Right cardiac atrium (tissue), 5 donors: Measurements from ENCODE around the gene BACH1. TPM values are rescaled to one million over a fixed set of nuclear protein-coding genes. Genes with fewer than 3 reads are reported as not detected.

ENCODE experiments used
- ATAC-seq, 2 donors: fragments of 200-7000 bp; cut with Tn5 transposase; one replicate each; pipeline versions ENCODE4 v1.8.0 to v1.9.1; 2020; ENCODE audit warnings: moderate library complexity in 2 of 2, mild to moderate bottlenecking in 1 of 2
- DNase-seq, 3 donors: peaks; one replicate each; pipeline ENCODE4 v3.0.0-alpha.2; 2020
- H3K27ac ChIP-seq: one replicate; pipeline ENCODE4 v1.5.1; 2013; ENCODE audit warnings: mild to moderate bottlenecking, low read length, control low read depth, moderate library complexity
- H3K27me3 ChIP-seq: one replicate; pipeline ENCODE4 v1.6.1; 2013; ENCODE audit not compliant: control insufficient read depth, insufficient read depth
- H3K4me1 ChIP-seq: one replicate; pipeline ENCODE4 v1.6.1; 2013; ENCODE audit warnings: low read length; ENCODE audit not compliant: control insufficient read depth, insufficient read depth
- H3K4me3 ChIP-seq: one replicate; pipeline ENCODE4 v1.5.1; 2013; ENCODE audit warnings: low read length, control low read depth
- H3K9me3 ChIP-seq: one replicate; pipeline ENCODE4 v1.6.1; 2013; ENCODE audit warnings: low read length; ENCODE audit not compliant: control insufficient read depth
- WGBS: extraction: QIAGEN DNeasy Blood & Tissue Kit; methylation state at CpG from one replicate; pipeline ENCODE4 v1.1.7; 2013; 5-methylcytosine and 5-hydroxymethylcytosine counted together
- intact Hi-C, 4 donors: fragments of 100-400 bp; cut with DNase I; formaldehyde crosslinking; loops; one replicate each; pipeline versions ENCODE4 v1.11.0 to v1.14.0; 2022 to 2023
- polyA plus RNA-seq: library from polyadenylated mRNA; stranded (reverse); fragments of 200-250 nt; gene quantifications from one replicate; pipeline ENCODE4 v1.2.3, GENCODE V29; 2013
- total RNA-seq, 4 donors: library from RNA; stranded (reverse); fragmentation: NEBNext Ultra II Directional; extraction: Animal tissue kit (Norgen Biotek cat#: 25700); gene quantifications; one replicate each; pipeline ENCODE4 v1.2.1, GENCODE V29; 2021
- donor health status: healthy with polysubstance abuse.
- donor health status: DM: no; HTN: yes; CAD: no.
- donor health status: DM: no; HTN: no; CAD: no.
- donor health status: DM: no; HTN: yes; CAD: no; lungs with severe emphysema.
- donor health status: DM: yes; HTN: yes; CAD: no.

The BACH1 gene
- total and polyA plus RNA-seq, 5 donors = 5.0 to 68.3 (median 46.8) TPM

- ATAC-seq = no peak
- H3K4me1 ChIP-seq = peaks cover 14% of the 10 kb centered on the region
- intact Hi-C loops = no loop called here
Observed at GRCh38 chr21:29303288-29303687, 4.6 kb downstream of the BACH1 start.

GRCh38 chr21:29304597-29304996, 5.9 kb downstream of the BACH1 start:
- 38% methylated on average over 2 of the region's 2 CpGs for WGBS
- H3K27ac ChIP-seq = no peak overlapping the region
- ATAC-seq = no peak
- H3K9me3 ChIP-seq = no peaks in the 10 kb centered on the region
- peaks cover 14% of the 10 kb centered on the region for H3K4me1 ChIP-seq
- no peak for DNase-seq
- intact Hi-C loops = no loop called here
- H3K27me3 ChIP-seq = no peaks in the 10 kb centered on the region
- no peak overlapping the region for H3K4me3 ChIP-seq

More at GRCh38 chr21:29303288-29303687, 4.6 kb downstream of the BACH1 start:
- no peak for DNase-seq
- 51% methylated on average over 2 of the region's 2 CpGs for WGBS
- Histone ChIP-seq H3K27me3 (no peaks in the 10 kb centered on the region), H3K9me3 (no peaks in the 10 kb centered on the region), H3K4me3 (no peak overlapping the region), H3K27ac (no peak overlapping the region)

- intact Hi-C loops = no loop called here
- Histone ChIP-seq H3K27ac (no peak overlapping the region), H3K27me3 (no peaks in the 10 kb centered on the region), H3K9me3 (no peaks in the 10 kb centered on the region), H3K4me1 (peaks cover 14% of the 10 kb centered on the region), H3K4me3 (no peak overlapping the region)
- DNase-seq (no peak), ATAC-seq (no peak)
- WGBS = 18% methylated on average over 3 of the region's 3 CpGs
Observed at GRCh38 chr21:29305068-29305467, 6.3 kb downstream of the BACH1 start.

- 0% methylated on average over 1 of the region's 1 CpG for WGBS
- Histone ChIP-seq H3K4me1 (peaks cover 12% of the 10 kb centered on the region), H3K9me3 (no peaks in the 10 kb centered on the region), H3K27me3 (no peaks in the 10 kb centered on the region), H3K4me3 (no peak overlapping the region), H3K27ac (no peak overlapping the region)
- DNase-seq (no peak), ATAC-seq (no peak)
- intact Hi-C loops = no loop called here
Observed at GRCh38 chr21:29305561-29305960, 6.8 kb downstream of the BACH1 start.

GRCh38 chr21:29306920-29307319, 8.2 kb downstream of the BACH1 start:
- DNase-seq = no peak
- no peaks in the 10 kb centered on the region for H3K9me3 ChIP-seq
- no peak overlapping the region for H3K4me3 ChIP-seq
- H3K4me1 ChIP-seq = peaks cover 13% of the 10 kb centered on the region
- no peaks in the 10 kb centered on the region for H3K27me3 ChIP-seq
- no peak for ATAC-seq
- intact Hi-C loops = no loop called here
- no peak overlapping the region for H3K27ac ChIP-seq
- WGBS = 70% methylated on average over 3 of the region's 3 CpGs

GRCh38 chr21:29307718-29308455, 9.2 kb downstream of the BACH1 start:
- no peak for DNase-seq
- Histone ChIP-seq H3K4me3 (no peak overlapping the region), H3K27ac (no peak overlapping the region), H3K9me3 (no peaks in the 10 kb centered on the region), H3K27me3 (no peaks in the 10 kb centered on the region), H3K4me1 (peaks cover 10% of the 10 kb centered on the region)
- intact Hi-C loops = no loop called here
- no peak for ATAC-seq
- 76% methylated on average over 3 of the region's 3 CpGs for WGBS

GRCh38 chr21:29308456-29308783, 9.7 kb downstream of the BACH1 start:
- ATAC-seq (no peak), DNase-seq (no peak)
- Histone ChIP-seq H3K27me3 (no peaks in the 10 kb centered on the region), H3K4me3 (no peak overlapping the region), H3K27ac (no peak overlapping the region), H3K9me3 (no peaks in the 10 kb centered on the region), H3K4me1 (peaks cover 10% of the 10 kb centered on the region)
- intact Hi-C loops = no loop called here
- 99% methylated on average over 2 of the region's 2 CpGs for WGBS

- intact Hi-C loops = no loop called here
- WGBS = 72% methylated on average over 2 of the region's 2 CpGs
- peaks cover 10% of the 10 kb centered on the region for H3K4me1 ChIP-seq
- no peaks in the 10 kb centered on the region for H3K9me3 ChIP-seq
- no peak overlapping the region for H3K4me3 ChIP-seq
- no peak for ATAC-seq
- DNase-seq = no peak
- H3K27ac ChIP-seq = no peak overlapping the region
- no peaks in the 10 kb centered on the region for H3K27me3 ChIP-seq
Observed at GRCh38 chr21:29309703-29310102, 11.0 kb downstream of the BACH1 start.

GRCh38 chr21:29311802-29312201, 13.1 kb downstream of the BACH1 start:
- peaks cover 7% of the 10 kb centered on the region for H3K4me1 ChIP-seq
- H3K4me3 ChIP-seq = no peak overlapping the region
- DNase-seq (no peak), ATAC-seq (no peak)
- no peak overlapping the region for H3K27ac ChIP-seq
- no peaks in the 10 kb centered on the region for H3K9me3 ChIP-seq
- no peaks in the 10 kb centered on the region for H3K27me3 ChIP-seq
- 97% methylated on average over 2 of the region's 2 CpGs for WGBS
- intact Hi-C loops = no loop called here

- 72% methylated on average over 7 of the region's 7 CpGs for WGBS
- no peak overlapping the region for H3K4me3 ChIP-seq
- ATAC-seq (no peak), DNase-seq (no peak)
- H3K27ac ChIP-seq = no peak overlapping the region
- peaks cover 7% of the 10 kb centered on the region for H3K4me1 ChIP-seq
- no peaks in the 10 kb centered on the region for H3K27me3 ChIP-seq
- H3K9me3 ChIP-seq = no peaks in the 10 kb centered on the region
- intact Hi-C loops = no loop called here
Observed at GRCh38 chr21:29312981-29313380, 14.3 kb downstream of the BACH1 start.

- Histone ChIP-seq H3K27me3 (no peaks in the 10 kb centered on the region), H3K9me3 (no peaks in the 10 kb centered on the region), H3K27ac (no peak overlapping the region), H3K4me1 (peaks cover 11% of the 10 kb centered on the region), H3K4me3 (no peak overlapping the region)
- DNase-seq (no peak), ATAC-seq (peak in 1 of 2 donors; percentile 53)
- WGBS = 94% methylated on average over 2 of the region's 2 CpGs
- intact Hi-C loops = no loop called here
Observed at GRCh38 chr21:29313662-29314408, 15.1 kb downstream of the BACH1 start.
